Neural cell (in vitro differentiated cells): ENCODE measurements around the gene TAS2R46.

ENCODE experiments used
- EZH2 ChIP-seq: fragments of 200-600, 300-800 bp; shearing (Covaris generic), sonication (generic); IDR thresholded peaks from 2 replicates; pipeline ENCODE4 v1.6.1; 2014; ENCODE audit warnings: antibody characterized with exemption, low read length, borderline replicate concordance, mild to moderate bottlenecking; ENCODE audit not compliant: insufficient read depth, poor library complexity, severe bottlenecking
- TF ChIP-seq, protein P1 (sequence below): fragments of 450-650 bp; IDR thresholded peaks from 2 replicates; pipeline ENCODE4 v1.5.1; 2014; ENCODE audit warnings: antibody characterized with exemption, mild to moderate bottlenecking, moderate library complexity; ENCODE audit not compliant: poor library complexity, severe bottlenecking

DNA sequence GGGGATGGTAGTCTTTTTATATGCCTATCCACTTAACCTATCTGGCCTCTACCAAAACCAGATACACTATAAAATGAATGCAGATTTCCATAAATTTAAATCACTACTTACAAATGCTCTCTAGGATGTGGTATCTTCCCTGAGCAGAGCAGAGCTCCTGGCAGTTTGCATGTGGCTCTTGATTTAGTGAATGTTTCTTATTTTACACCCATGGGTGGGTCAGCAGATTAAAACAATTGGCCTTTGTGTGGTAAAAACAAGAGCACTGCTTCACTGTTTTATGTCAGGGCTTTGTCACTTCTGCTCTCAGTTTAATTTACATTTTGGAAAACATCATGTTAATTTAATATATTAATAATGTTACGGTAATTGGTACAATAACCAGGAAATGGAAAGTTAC, 45.2 kb downstream of the TAS2R46 start:
- TF ChIP-seq, protein P1, sequence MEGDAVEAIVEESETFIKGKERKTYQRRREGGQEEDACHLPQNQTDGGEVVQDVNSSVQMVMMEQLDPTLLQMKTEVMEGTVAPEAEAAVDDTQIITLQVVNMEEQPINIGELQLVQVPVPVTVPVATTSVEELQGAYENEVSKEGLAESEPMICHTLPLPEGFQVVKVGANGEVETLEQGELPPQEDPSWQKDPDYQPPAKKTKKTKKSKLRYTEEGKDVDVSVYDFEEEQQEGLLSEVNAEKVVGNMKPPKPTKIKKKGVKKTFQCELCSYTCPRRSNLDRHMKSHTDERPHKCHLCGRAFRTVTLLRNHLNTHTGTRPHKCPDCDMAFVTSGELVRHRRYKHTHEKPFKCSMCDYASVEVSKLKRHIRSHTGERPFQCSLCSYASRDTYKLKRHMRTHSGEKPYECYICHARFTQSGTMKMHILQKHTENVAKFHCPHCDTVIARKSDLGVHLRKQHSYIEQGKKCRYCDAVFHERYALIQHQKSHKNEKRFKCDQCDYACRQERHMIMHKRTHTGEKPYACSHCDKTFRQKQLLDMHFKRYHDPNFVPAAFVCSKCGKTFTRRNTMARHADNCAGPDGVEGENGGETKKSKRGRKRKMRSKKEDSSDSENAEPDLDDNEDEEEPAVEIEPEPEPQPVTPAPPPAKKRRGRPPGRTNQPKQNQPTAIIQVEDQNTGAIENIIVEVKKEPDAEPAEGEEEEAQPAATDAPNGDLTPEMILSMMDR: no peak
- no peak for TF ChIP-seq EZH2
